Neural cell (in vitro differentiated cells): ENCODE results near the gene GPRC5B. TPM values are rescaled to one million over a fixed set of nuclear protein-coding genes. Genes with fewer than 3 reads are reported as not detected.

ENCODE experiments used
- H2AFZ ChIP-seq: fragments of 200-600, 300-800 bp; sonication (generic), shearing (Covaris generic); 2 replicates; pipeline ENCODE4 v1.6.0; 2014; ENCODE audit warnings: low read depth, mild to moderate bottlenecking, antibody characterized with exemption, low read length, moderate library complexity
- H3F3A ChIP-seq: fragments of 200-600 bp; shearing (Covaris generic); 2 replicates; pipeline ENCODE4 v1.6.1; 2016; ENCODE audit warnings: mild to moderate bottlenecking, moderate library complexity, mixed read lengths, antibody characterized with exemption, low read length; ENCODE audit not compliant: insufficient read depth, poor library complexity, severe bottlenecking
- H3K27ac ChIP-seq: fragments of 200-600, 300-800 bp; sonication (generic), shearing (Covaris generic); 2 replicates; pipeline ENCODE4 v1.5.1; 2014; ENCODE audit warnings: mild to moderate bottlenecking, low read length, moderate library complexity
- H3K27me3 ChIP-seq: fragments of 300-800, 200-600 bp; sonication (generic), shearing (Covaris generic); 2 replicates; pipeline ENCODE4 v1.6.0; 2014; ENCODE audit warnings: mild to moderate bottlenecking, low read depth, low read length, moderate library complexity; ENCODE audit not compliant: insufficient read depth
- H3K36me3 ChIP-seq: fragments of 300-800, 200-600 bp; sonication (generic), shearing (Covaris generic); 2 replicates; pipeline ENCODE4 v1.5.1; 2014; ENCODE audit warnings: mild to moderate bottlenecking, antibody characterized with exemption, low read length, moderate library complexity; ENCODE audit not compliant: insufficient read depth
- H3K4me2 ChIP-seq: fragments of 300-800, 200-600 bp; sonication (generic), shearing (Covaris generic); 2 replicates; pipeline ENCODE4 v1.6.0; 2014; ENCODE audit warnings: mild to moderate bottlenecking, low read length
- H3K4me3 ChIP-seq: fragments of 300-800, 200-600 bp; sonication (generic), shearing (Covaris generic); 2 replicates; pipeline ENCODE4 v1.5.1; 2014; ENCODE audit warnings: mild to moderate bottlenecking, low read length, moderate library complexity
- H3K79me2 ChIP-seq: fragments of 200-600 bp; shearing (Covaris generic); replicated peaks from 2 replicates; pipeline ENCODE4 v1.6.0; 2014; ENCODE audit warnings: mild to moderate bottlenecking, low read length, moderate library complexity; ENCODE audit not compliant: insufficient read depth
- H3K9ac ChIP-seq: fragments of 300-800, 200-600 bp; sonication (generic), shearing (Covaris generic); 2 replicates; pipeline ENCODE4 v1.6.1; 2016; ENCODE audit warnings: mild to moderate bottlenecking, low read length, mixed read lengths
- H3K9me2 ChIP-seq: fragments of 200-600 bp; shearing (Covaris generic); 2 replicates; pipeline ENCODE4 v1.6.1; 2016; ENCODE audit warnings: mild to moderate bottlenecking, low read length, mixed read lengths; ENCODE audit not compliant: insufficient read depth
- H3K9me3 ChIP-seq: fragments of 200-600, 300-800 bp; sonication (generic), shearing (Covaris generic); 2 replicates; pipeline ENCODE4 v1.6.1; 2016; ENCODE audit warnings: mild to moderate bottlenecking, mixed run types, low read length, moderate library complexity, mixed read lengths
- H4K20me1 ChIP-seq: fragments of 200-600 bp; shearing (Covaris generic); 2 replicates; pipeline ENCODE4 v1.6.1; 2016; ENCODE audit warnings: mild to moderate bottlenecking, mixed run types; ENCODE audit not compliant: insufficient read depth
- CTCF ChIP-seq: fragments of 450-650 bp; IDR thresholded peaks from 2 replicates; pipeline ENCODE4 v1.5.1; 2014; ENCODE audit warnings: antibody characterized with exemption, mild to moderate bottlenecking, moderate library complexity; ENCODE audit not compliant: poor library complexity, severe bottlenecking
- EP300 ChIP-seq: fragments of 450-650 bp; conservative IDR thresholded peaks from 2 replicates; pipeline ENCODE4 v1.6.1; 2014; ENCODE audit warnings: antibody characterized with exemption, mild to moderate bottlenecking, moderate library complexity; ENCODE audit not compliant: poor library complexity, severe bottlenecking
- EZH2 ChIP-seq: fragments of 200-600, 300-800 bp; shearing (Covaris generic), sonication (generic); IDR thresholded peaks from 2 replicates; pipeline ENCODE4 v1.6.1; 2014; ENCODE audit warnings: antibody characterized with exemption, low read length, borderline replicate concordance, mild to moderate bottlenecking; ENCODE audit not compliant: insufficient read depth, poor library complexity, severe bottlenecking
- MXI1 ChIP-seq: fragments of 450-650 bp; conservative IDR thresholded peaks from 2 replicates; pipeline ENCODE4 v1.6.1; 2014; ENCODE audit warnings: antibody characterized with exemption, mild to moderate bottlenecking; ENCODE audit not compliant: poor library complexity, severe bottlenecking
- POLR2AphosphoS5 ChIP-seq: IDR thresholded peaks from 2 replicates; pipeline ENCODE4 v1.6.1; 2012
- RAD21 ChIP-seq: fragments of 450-650 bp; conservative IDR thresholded peaks from 2 replicates; pipeline ENCODE4 v1.6.1; 2014; ENCODE audit warnings: antibody characterized with exemption, mild to moderate bottlenecking, moderate library complexity
- REST ChIP-seq: IDR thresholded peaks from 2 replicates; pipeline ENCODE4 v1.6.1; 2012; ENCODE audit warnings: borderline replicate concordance
- SMC3 ChIP-seq: fragments of 450-650 bp; conservative IDR thresholded peaks from 2 replicates; pipeline ENCODE4 v1.6.1; 2014; ENCODE audit warnings: antibody characterized with exemption, mild to moderate bottlenecking, moderate library complexity; ENCODE audit not compliant: poor library complexity
- TAF1 ChIP-seq: IDR thresholded peaks from 2 replicates; pipeline ENCODE4 v1.6.1; 2012; ENCODE audit warnings: low read depth
- polyA plus RNA-seq: library from polyadenylated mRNA; depleted of rRNA; stranded (reverse); fragments of >200 nt; gene quantifications from 2 replicates; pipeline ENCODE4 v1.2.3, GENCODE V29; 2014

GPRC5B gene
- polyA plus RNA-seq, 1 donor from 2014 or later, result 25.4 TPM

DNA sequence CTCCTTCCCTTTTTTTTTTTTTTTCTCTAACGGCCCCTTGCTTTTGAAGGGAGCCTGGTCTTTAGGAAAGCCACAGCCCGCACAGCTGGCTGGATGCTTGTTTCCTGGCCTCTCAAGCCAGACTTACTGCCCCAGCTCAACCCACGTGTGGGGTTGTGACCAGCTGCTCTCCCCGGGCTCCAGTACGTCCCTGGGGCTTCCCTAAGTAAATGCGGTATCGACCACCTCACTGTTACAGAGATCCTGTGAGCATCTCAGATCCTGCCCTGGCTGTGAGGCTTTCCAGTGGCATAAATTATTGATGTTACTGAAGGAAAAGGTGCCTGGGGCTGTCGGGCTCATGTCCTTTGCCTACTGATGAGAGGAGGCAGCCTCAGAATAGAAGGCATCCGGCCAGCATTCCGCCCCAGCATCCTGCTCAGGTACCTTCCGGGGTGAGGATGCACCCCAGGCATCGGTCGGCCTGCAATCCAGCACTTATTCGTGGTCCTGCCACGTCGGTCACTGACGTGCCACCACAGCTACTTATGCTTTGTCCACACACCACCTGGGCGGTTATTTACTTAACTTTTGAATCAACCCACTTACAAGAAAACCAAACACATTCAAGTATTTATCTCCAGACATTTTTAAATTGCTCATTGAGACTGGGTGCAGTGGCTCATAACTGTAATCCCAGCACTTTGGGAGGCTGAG, 9.6 kb downstream of the GPRC5B start:
- no peak overlapping the region for H3K27ac ChIP-seq
- no peaks in the 10 kb centered on the region for H3K27me3 ChIP-seq
- no peak overlapping the region for H3K4me2 ChIP-seq
- no peak overlapping the region for H2AFZ ChIP-seq
- no peaks in the 10 kb centered on the region for H3K9me2 ChIP-seq
- TF ChIP-seq EP300 (no peak), REST (no peak), TAF1 (no peak), POLR2AphosphoS5 (no peak), SMC3 (no peak), CTCF (no peak), MXI1 (no peak), RAD21 (no peak), EZH2 (no peak)
- peaks cover 5% of the 10 kb centered on the region for H3K36me3 ChIP-seq
- H3K79me2 ChIP-seq, result peaks cover 32% of the 10 kb centered on the region
- H3K9me3 ChIP-seq, result no peaks in the 10 kb centered on the region
- H4K20me1 ChIP-seq, result no peaks in the 10 kb centered on the region
- H3K4me3 ChIP-seq, result no peak overlapping the region
- H3K9ac ChIP-seq, result no peak overlapping the region
- H3F3A ChIP-seq, result no peaks in the 10 kb centered on the region

- H3F3A ChIP-seq, result no peaks in the 10 kb centered on the region
- H4K20me1 ChIP-seq, result no peaks in the 10 kb centered on the region
- no peak overlapping the region for H2AFZ ChIP-seq
- H3K4me2 ChIP-seq, result no peak overlapping the region
- no peak overlapping the region for H3K9ac ChIP-seq
- no peaks in the 10 kb centered on the region for H3K27me3 ChIP-seq
- no peak for TF ChIP-seq SMC3
- no peak for TF ChIP-seq CTCF
- TF ChIP-seq EP300, result no peak
- TF ChIP-seq RAD21, result no peak
- TF ChIP-seq EZH2, result no peak
- TF ChIP-seq REST, result no peak
- no peak for TF ChIP-seq MXI1
- no peak for TF ChIP-seq POLR2AphosphoS5
- TF ChIP-seq TAF1, result no peak
- H3K9me3 ChIP-seq, result no peaks in the 10 kb centered on the region
- H3K27ac ChIP-seq, result no peak overlapping the region
- peaks cover 36% of the 10 kb centered on the region for H3K79me2 ChIP-seq
- H3K9me2 ChIP-seq, result no peaks in the 10 kb centered on the region
- H3K36me3 ChIP-seq, result peaks cover 5% of the 10 kb centered on the region
- H3K4me3 ChIP-seq, result no peak overlapping the region
Observed at GRCh38 chr16:19874026-19874425, 10.6 kb downstream of the GPRC5B start.
